AG08395 (cell line): Measurements from ENCODE around the gene KLHL17.

ENCODE experiments used
- DNase-seq: peaks from one replicate; pipeline ENCODE4 v3.0.0; 2012; ENCODE audit warnings: mixed read lengths, low spot score

The KLHL17 gene

GRCh38 chr1:952603-953002, 7.8 kb upstream of the KLHL17 start:
- DNase-seq, result no peak

GRCh38 chr1:953524-954320, 6.7 kb upstream of the KLHL17 start:
- DNase-seq, result no peak

DNA sequence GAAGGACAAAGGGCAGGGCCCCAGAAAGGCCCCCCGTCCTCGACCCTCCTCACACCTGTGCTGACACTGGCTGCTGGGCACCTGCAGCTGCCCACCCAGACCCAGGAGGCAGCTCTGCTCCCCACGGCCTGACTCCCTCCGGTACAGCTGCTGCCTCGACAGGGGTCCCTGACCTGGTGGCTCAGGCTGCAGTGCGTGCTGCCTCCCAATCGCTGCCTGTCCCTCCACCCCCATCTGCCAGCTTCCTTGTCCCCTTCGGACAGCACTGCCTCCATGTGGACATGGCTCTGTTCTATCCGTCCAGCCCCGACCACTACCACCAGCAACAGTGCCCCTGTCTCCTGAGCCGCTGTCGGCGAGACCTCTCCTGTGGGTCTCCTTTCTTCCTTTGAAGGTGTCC, 5.5 kb upstream of the KLHL17 start:
- DNase-seq, result no peak

- no peak for DNase-seq
These were observed 4.9 kb upstream of the KLHL17 start for GRCh38 chr1:955474-955873.

GRCh38 chr1:956636-957035, 3.7 kb upstream of the KLHL17 start:
- DNase-seq, result no peak

- peak; percentile 96 for DNase-seq
These were observed 1.3 kb upstream of the KLHL17 start, which contains the start of gene NOC2L for GRCh38 chr1:958823-959730. Gene NOC2L, minus strand, starts transcription at chr1:959256. Its CDS starts 16 bp downstream, at chr1:959240.

DNA sequence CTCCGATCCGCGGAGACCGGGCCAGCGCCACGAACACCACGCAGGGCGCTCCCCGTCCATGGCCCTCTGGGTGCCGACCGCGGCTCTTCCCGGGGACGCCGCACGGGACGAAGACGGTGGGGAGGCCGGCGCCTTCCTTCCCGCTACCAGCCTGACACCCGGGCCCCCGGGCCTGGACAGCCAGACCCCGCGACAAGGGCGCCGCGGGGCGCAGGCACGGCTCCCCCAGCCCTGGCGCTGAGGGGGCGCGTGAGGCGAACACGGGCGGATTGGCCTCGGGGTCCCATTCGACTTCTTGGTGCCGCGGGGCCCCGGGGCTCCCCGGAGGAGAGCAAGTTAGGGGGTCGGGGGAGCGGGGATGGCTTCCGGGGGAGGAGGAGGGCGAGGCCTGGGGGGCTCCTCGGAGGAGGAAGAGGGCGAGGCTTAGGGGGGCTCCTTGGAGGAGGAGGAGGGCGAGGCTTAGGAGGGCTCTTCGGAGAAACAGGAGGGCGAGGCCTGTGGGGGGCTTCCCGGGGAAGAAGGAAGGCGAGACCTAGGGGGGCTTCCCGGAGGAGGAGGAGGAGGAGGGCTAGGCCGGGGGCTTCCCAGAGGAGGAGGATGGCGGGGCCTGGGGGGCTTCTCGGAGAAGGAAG, 537 bp upstream of the KLHL17 start:
- DNase-seq, result no peak

DNA sequence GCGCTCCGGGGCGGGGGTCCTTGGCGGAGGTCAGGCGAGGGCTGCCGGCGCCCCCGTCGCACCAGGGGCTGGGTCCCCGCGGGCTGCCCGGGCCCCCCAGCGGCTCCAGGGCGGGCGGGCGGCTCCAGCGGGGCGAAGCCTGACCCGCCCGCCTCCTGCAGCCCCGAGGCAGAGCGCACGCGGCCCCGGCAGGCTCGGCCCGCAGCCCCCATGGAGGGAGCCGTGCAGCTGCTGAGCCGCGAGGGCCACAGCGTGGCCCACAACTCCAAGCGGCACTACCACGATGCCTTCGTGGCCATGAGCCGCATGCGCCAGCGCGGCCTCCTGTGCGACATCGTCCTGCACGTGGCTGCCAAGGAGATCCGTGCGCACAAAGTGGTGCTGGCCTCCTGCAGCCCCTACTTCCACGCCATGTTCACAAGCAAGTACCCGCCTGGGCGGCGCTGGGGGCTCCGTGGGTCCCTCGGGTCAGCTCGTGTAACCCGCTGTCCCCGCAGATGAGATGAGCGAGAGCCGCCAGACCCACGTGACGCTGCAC, 817 bp downstream of the KLHL17 start:
- DNase-seq, result no peak

DNA sequence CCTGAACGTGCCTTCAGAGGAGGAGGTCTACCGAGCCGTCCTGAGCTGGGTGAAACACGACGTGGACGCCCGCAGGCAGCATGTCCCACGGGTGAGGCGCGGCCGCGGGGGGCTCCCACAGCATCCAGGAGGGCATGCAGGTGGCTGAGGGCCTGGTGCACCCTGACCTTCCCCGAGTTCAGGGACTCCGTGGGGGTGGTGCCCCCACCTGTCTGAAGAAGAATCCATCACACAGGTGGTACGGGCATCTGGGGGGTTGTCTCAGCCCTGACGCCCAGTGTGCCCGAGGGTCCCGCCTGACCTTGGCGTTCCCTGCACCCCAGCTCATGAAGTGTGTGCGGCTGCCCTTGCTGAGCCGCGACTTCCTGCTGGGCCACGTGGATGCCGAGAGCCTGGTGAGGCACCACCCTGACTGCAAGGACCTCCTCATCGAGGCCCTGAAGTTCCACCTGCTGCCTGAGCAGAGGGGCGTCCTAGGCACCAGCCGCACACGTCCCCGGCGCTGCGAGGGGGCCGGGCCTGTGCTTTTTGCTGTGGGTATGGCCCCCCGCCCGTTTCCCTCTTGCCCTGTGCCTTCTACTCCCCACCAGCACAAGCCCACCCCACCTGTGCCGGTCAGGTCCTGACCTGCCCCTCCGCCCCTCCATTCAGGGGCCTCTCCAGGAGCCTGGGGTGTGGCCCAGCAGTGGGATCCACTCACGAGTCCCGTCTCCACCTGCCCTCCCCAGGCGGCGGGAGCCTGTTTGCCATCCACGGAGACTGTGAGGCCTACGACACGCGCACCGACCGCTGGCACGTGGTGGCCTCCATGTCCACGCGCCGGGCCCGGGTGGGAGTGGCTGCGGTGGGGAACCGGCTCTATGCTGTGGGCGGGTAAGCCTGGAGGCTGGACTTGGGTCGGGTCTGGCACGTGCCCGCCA, 2.3 kb downstream of the KLHL17 start:
- no peak for DNase-seq

- DNase-seq, result no peak
These were observed 2.9 kb downstream of the KLHL17 start for GRCh38 chr1:963301-963651.

- DNase-seq, result no peak
These were observed 3.6 kb downstream of the KLHL17 start for GRCh38 chr1:963746-964525.

DNA sequence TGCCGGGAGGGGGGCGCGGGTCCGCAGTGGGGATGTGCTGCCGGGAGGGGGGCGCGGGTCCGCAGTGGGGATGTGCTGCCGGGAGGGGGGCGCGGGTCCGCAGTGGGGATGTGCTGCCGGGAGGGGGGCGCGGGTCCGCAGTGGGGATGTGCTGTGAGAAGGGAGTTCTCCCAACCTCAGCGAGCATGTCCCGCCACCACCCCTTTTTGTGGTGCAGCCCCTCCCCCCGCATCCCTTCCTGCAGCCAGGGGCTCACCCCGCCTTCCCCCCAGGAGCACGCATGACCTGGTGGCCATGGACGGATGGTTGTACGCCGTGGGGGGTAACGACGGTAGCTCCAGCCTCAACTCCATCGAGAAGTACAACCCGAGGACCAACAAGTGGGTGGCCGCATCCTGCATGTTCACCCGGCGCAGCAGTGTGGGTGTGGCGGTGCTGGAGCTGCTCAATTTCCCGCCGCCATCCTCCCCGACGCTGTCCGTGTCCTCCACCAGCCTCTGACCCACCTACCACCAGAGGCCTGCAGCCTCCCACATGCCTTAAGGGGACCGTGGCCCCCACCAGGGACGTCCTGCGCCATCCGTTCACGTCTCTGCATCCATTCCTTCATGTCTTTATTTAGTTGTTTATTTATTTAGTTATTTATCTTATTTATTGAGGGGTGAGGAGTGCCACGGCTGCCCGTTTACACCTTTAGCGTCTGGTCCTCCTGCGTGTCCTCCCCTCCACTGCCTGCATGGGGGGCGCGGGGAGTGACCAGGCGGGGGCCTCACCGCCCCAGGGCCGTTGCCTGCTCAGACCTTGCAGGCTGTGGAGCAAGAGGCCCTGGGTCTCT, 4.5 kb downstream of the KLHL17 start:
- DNase-seq, result no peak

- no peak for DNase-seq
These were observed 5.2 kb downstream of the KLHL17 start for GRCh38 chr1:965526-966134.

GRCh38 chr1:966135-966703, 5.8 kb downstream of the KLHL17 start, which contains the start of gene PLEKHN1:
Gene PLEKHN1, plus strand, starts transcription at chr1:966482. Its CDS starts 50 bp downstream, at chr1:966532.
- DNase-seq, result peak; percentile 58

- DNase-seq, result peak; percentile 91
These were observed 6.4 kb downstream of the KLHL17 start for GRCh38 chr1:966704-967300.

DNA sequence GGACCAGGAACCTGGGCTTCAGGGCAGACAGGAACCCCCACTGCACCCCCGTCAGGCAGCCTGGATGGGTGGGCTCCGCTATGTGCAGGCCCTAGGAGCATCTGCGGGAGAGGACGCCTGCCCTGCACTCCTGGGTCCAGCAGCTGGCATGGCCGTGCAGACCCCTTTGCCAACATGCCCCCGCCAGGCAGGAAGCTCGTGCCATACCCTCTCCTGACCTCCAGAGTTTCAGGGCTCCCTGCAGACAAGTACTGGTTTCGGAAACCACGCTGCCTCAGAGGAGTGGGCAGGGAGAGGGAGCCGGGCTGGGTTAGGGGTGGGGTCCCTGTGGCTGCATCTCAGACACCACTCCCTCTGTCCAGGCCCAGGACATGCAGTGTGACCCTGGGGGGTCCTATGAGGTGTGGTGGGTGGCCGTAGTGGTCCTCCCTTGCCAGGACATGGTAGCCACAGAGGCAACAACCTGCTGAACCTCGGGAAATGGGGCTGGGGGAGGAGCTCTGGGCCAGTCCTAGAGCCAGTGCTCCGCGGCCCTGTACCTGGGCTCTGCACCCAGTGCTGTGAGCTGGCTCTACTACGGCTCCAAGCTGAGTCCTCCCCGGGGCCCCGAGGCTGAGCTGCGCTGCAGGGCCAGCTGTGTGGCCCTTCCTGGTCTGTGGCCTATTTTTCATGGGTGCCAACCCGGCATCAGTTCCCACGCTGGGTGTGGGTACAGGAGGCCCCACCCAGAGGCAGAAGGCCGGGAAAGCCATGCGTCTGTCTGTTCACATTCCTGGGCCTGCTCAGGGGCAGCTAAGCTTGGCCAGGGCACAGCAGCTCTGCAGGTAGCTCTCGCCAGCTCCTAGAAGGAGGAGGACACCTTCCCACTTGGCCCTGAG, 7.3 kb downstream of the KLHL17 start:
- no peak for DNase-seq

DNA sequence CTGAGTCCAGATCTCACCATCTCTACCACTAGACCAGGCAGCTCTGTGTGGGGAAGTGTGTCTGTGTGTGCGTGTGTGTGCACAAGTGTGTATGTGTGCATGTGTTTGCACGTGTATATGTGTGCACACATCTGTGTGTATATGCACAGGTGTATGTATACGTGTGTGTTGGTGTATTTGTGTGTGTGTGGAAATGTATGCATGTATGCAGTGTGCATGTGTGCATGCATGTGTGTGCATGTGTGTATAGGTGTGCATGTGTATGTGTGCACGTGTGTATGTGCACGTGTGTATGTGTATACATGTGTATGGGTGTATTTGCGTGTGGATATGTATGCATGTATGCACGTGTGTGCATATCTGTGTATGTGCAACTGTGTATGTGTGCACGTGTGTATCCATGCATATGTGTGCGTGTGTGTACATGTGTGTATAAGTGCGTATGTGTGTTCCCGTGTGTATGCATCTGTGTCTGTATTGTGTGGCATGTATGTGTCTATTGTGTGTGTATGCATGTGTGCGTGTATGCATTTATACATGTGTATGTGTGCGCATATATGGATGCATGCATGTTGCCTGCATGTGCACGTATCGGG, 9.0 kb downstream of the KLHL17 start:
- no peak for DNase-seq
